Tongue (tissue), 3 donors: ENCODE results near the gene EYA3. TPM values are rescaled to one million over a fixed set of nuclear protein-coding genes. Genes with fewer than 3 reads are reported as not detected.
A peak's percentile ranks its signal among the peaks of the same experiment; 100 is the strongest.

Experiments used
- DNase-seq: peaks from one replicate; pipeline ENCODE4 v3.0.0-alpha.2; 2015
- small RNA-seq: library from RNA; depleted of rRNA; stranded (forward); fragments of <200 nt; gene quantifications from one replicate; pipeline ENCODE3, GENCODE V24; 2014; ENCODE audit warnings: low replicate concordance
- total RNA-seq: library from RNA; depleted of rRNA; stranded (reverse); fragments of >200 nt; gene quantifications from one replicate; pipeline ENCODE4 v1.2.3, GENCODE V29; 2014

EYA3 gene
- total RNA-seq, 1 donor from 2014 or later = 15.1 TPM

- DNase-seq = no peak
Measured at GRCh38 chr1:27936370-27936769, 152.0 kb downstream of the EYA3 start.

DNA sequence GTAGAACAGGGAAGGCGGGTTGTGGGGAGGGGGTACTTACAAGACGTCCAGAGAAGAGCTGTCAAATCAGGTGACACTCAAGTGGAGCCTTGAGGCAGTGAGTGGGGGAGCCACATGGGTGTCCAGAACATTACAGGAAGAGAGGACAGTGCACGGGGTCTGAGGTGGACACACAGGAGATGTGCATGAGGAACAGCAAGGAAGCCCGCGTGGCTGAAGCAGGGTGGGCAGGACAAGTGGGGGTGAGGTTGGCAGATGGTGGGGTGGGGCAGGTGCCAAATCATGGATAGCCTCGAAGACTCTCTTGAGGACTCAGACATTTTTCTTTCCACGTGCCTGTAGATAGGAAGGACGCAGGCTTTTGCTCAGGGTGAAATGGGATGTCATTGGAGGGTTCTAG lies 152.7 kb downstream of the EYA3 start:
- DNase-seq = no peak

GRCh38 chr1:27934818-27935549 lies 153.4 kb downstream of the EYA3 start, which contains the start of gene SMPDL3B:
Gene SMPDL3B, plus strand, starts transcription at chr1:27935000. Its CDS starts 184 bp downstream, at chr1:27935184.
- DNase-seq = peak; percentile 17

DNA sequence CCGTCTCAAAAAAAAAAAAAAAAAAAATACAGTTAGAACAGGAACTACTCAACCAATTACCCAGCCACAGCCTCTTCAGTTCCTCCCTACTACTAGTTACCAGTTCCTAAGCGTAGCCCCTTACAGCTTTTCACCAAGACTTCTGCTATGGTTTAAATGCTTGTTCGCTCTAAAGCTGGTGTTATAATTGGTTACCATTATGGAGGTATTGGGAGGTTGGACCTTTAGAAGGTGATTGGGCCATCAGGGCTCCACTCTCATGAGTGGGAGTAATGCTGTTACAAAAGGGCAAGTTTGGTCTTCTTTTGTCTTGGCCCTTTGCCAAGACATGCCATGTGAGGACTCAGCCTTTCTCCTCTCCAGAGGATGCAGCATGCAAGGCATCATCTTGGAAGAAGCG lies 156.7 kb downstream of the EYA3 start:
- no peak for DNase-seq

- no peak for DNase-seq
Measured at GRCh38 chr1:27931184-27931583, 157.2 kb downstream of the EYA3 start.

- DNase-seq = no peak
Measured at GRCh38 chr1:27928216-27928954, 160.0 kb downstream of the EYA3 start.

DNA sequence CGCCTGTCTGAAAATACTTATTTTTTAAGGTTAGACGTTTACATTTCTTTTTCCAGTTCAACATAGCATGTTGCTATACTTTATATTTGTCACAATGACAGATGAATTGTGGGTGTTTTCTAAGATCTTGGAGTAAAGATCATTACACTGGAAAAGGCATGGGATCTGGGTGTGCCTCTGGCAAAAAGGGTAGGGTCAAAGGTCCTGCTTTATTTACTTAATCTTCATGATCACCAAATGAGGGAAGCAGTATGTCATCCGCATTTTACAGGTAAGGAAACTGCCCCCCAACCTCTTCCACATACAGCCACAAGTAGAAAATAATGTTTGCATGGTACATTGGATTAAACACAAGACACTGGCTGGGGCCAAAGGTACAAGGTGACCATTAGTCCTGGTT lies 166.1 kb downstream of the EYA3 start:
- DNase-seq = no peak

Small RNA genes within 50 kb of the gene (small RNA-seq; reads per million reads assigned to genes)
- not detected for gene RN7SL559P

Other genes starting within 250 kb of the EYA3 start
- gene THEMIS2, start 216.1 kb downstream of the EYA3 start, total RNA-seq = 8.0 TPM
- 44.4 TPM for gene RPA2, start 174.0 kb downstream of the EYA3 start, total RNA-seq
- 2.7 TPM for gene SMPDL3B, start 153.6 kb downstream of the EYA3 start, total RNA-seq
- 6.9 TPM for gene XKR8, start 128.6 kb downstream of the EYA3 start, total RNA-seq
- 1.3 TPM for gene PTAFR, start 88.1 kb upstream of the EYA3 start, total RNA-seq
- 33.7 TPM for gene DNAJC8, start 144.4 kb upstream of the EYA3 start, total RNA-seq
- 58.9 TPM for gene ATP5IF1, start 147.5 kb upstream of the EYA3 start, total RNA-seq
- gene SESN2, start 170.9 kb upstream of the EYA3 start, total RNA-seq = 2.7 TPM
- 15.6 TPM for gene MED18, start 240.4 kb upstream of the EYA3 start, total RNA-seq